BLaER1 (cell line): ENCODE data around the gene NOL4L.

Experiments used
- H3K27ac ChIP-seq: shearing (Covaris generic); formaldehyde crosslinking; 2 replicates; pipeline ENCODE4 v1.8.1; 2022
- H3K27me3 ChIP-seq: shearing (Covaris generic); formaldehyde crosslinking; 2 replicates; pipeline ENCODE4 v1.8.1; 2022
- H3K36me3 ChIP-seq: shearing (Covaris generic); formaldehyde crosslinking; 2 replicates; pipeline ENCODE4 v1.8.1; 2022
- H3K4me1 ChIP-seq: shearing (Covaris generic); formaldehyde crosslinking; 2 replicates; pipeline ENCODE4 v1.8.1; 2022
- H3K4me2 ChIP-seq: shearing (Covaris generic); formaldehyde crosslinking; 2 replicates; pipeline ENCODE4 v1.8.1; 2022
- H3K4me3 ChIP-seq: shearing (Covaris generic); formaldehyde crosslinking; 2 replicates; pipeline ENCODE4 v1.8.1; 2022
- H3K9ac ChIP-seq: shearing (Covaris generic); formaldehyde crosslinking; 2 replicates; pipeline ENCODE4 v1.8.1; 2022
- H3K9me3 ChIP-seq: shearing (Covaris generic); formaldehyde crosslinking; 2 replicates; pipeline ENCODE4 v1.8.1; 2022
- H4K20me1 ChIP-seq: shearing (Covaris generic); formaldehyde crosslinking; 2 replicates; pipeline ENCODE4 v1.8.1; 2022
- Cebpa-rat ChIP-seq: shearing (Covaris generic); IDR thresholded peaks from 2 replicates; pipeline ENCODE4 v1.8.1; 2022

Gene NOL4L

GRCh38 chr20:32482442-32483261, 102.5 kb downstream of the NOL4L start:
- Histone ChIP-seq H3K9me3 (no peaks in the 10 kb centered on the region), H3K36me3 (0 out of 2 replicates have a peak, but pooled peaks cover 26% of the 10 kb centered on the region), H3K27ac (peak overlapping the region; percentile 82), H3K4me3 (peak overlapping the region; percentile 76), H3K4me2 (peak overlapping the region; percentile 99), H4K20me1 (peaks cover 52% of the 10 kb centered on the region), H3K9ac (peak overlapping the region; percentile 82), H3K4me1 (peaks cover 64% of the 10 kb centered on the region), H3K27me3 (no peaks in the 10 kb centered on the region)
- TF ChIP-seq Cebpa-rat: no peak

GRCh38 chr20:32482143-32482441, 103.0 kb downstream of the NOL4L start:
- H3K9ac ChIP-seq: peak overlapping the region; percentile 82
- H4K20me1 ChIP-seq: peaks cover 58% of the 10 kb centered on the region

GRCh38 chr20:32481311-32482142, 103.6 kb downstream of the NOL4L start:
- TF ChIP-seq Cebpa-rat: no peak
- no peak overlapping the region; the same call in 1 of the 2 replicates for H3K27ac ChIP-seq
- H3K4me1 ChIP-seq: peaks cover 73% of the 10 kb centered on the region
- 0 out of 2 replicates have a peak, but pooled peaks cover 21% of the 10 kb centered on the region for H3K36me3 ChIP-seq
- no peaks in the 10 kb centered on the region for H3K9me3 ChIP-seq
- H3K27me3 ChIP-seq: no peaks in the 10 kb centered on the region
- peak overlapping the region; percentile 99 for H3K4me2 ChIP-seq
- peak overlapping the region; percentile 82 for H3K9ac ChIP-seq
- peaks cover 63% of the 10 kb centered on the region for H4K20me1 ChIP-seq
- H3K4me3 ChIP-seq: peak overlapping the region; percentile 76

More at GRCh38 chr20:32482143-32482441, 103.0 kb downstream of the NOL4L start:
- Histone ChIP-seq H3K4me2 (peak overlapping the region; percentile 99), H3K4me3 (peak overlapping the region; percentile 76), H3K27me3 (no peaks in the 10 kb centered on the region), H3K36me3 (0 out of 2 replicates have a peak, but pooled peaks cover 26% of the 10 kb centered on the region), H3K27ac (peak overlapping the region; percentile 82), H3K4me1 (peaks cover 69% of the 10 kb centered on the region), H3K9me3 (no peaks in the 10 kb centered on the region)
- TF ChIP-seq Cebpa-rat: no peak

GRCh38 chr20:32480371-32481241, 104.5 kb downstream of the NOL4L start:
- Histone ChIP-seq H3K4me3 (no peak overlapping the region), H3K36me3 (0 out of 2 replicates have a peak, but pooled peaks cover 21% of the 10 kb centered on the region), H3K4me1 (peaks cover 73% of the 10 kb centered on the region), H4K20me1 (peaks cover 72% of the 10 kb centered on the region), H3K9me3 (no peaks in the 10 kb centered on the region), H3K27ac (peak overlapping the region; percentile 8; the same call in 1 of the 2 replicates), H3K4me2 (peak overlapping the region; percentile 99), H3K9ac (peak overlapping the region; percentile 53), H3K27me3 (no peaks in the 10 kb centered on the region)
- TF ChIP-seq Cebpa-rat: no peak

- H3K4me1 ChIP-seq: peaks cover 77% of the 10 kb centered on the region
- peaks cover 81% of the 10 kb centered on the region for H4K20me1 ChIP-seq
- H3K27me3 ChIP-seq: no peaks in the 10 kb centered on the region
- 0 out of 2 replicates have a peak overlapping the region, but pooled peaks have one; percentile 53 for H3K9ac ChIP-seq
- no peak for TF ChIP-seq Cebpa-rat
- H3K4me3 ChIP-seq: no peak overlapping the region
- 0 out of 2 replicates have a peak, but pooled peaks cover 21% of the 10 kb centered on the region for H3K36me3 ChIP-seq
- H3K4me2 ChIP-seq: peak overlapping the region; percentile 99
- no peaks in the 10 kb centered on the region for H3K9me3 ChIP-seq
- no peak overlapping the region for H3K27ac ChIP-seq
Observed at GRCh38 chr20:32479697-32480171, 105.4 kb downstream of the NOL4L start.

GRCh38 chr20:32479012-32479411, 106.1 kb downstream of the NOL4L start:
- no peak overlapping the region for H3K9ac ChIP-seq
- H3K27ac ChIP-seq: 0 out of 2 replicates have a peak overlapping the region, but pooled peaks have one; percentile 31
- no peak for TF ChIP-seq Cebpa-rat
- H3K4me2 ChIP-seq: peak overlapping the region; percentile 99
- H3K4me3 ChIP-seq: no peak overlapping the region
- peaks cover 84% of the 10 kb centered on the region for H3K4me1 ChIP-seq
- peaks cover 88% of the 10 kb centered on the region for H4K20me1 ChIP-seq
- no peaks in the 10 kb centered on the region for H3K9me3 ChIP-seq
- no peaks in the 10 kb centered on the region for H3K27me3 ChIP-seq
- peaks cover 27% of the 10 kb centered on the region for H3K36me3 ChIP-seq

GRCh38 chr20:32478576-32478975, 106.6 kb downstream of the NOL4L start:
- Histone ChIP-seq H3K4me2 (peak overlapping the region; percentile 99), H3K36me3 (peaks cover 31% of the 10 kb centered on the region), H3K27ac (peak overlapping the region; percentile 31; the same call in 1 of the 2 replicates), H3K4me3 (no peak overlapping the region), H3K9ac (no peak overlapping the region), H3K9me3 (no peaks in the 10 kb centered on the region), H4K20me1 (peaks cover 93% of the 10 kb centered on the region), H3K4me1 (peaks cover 89% of the 10 kb centered on the region), H3K27me3 (no peaks in the 10 kb centered on the region)
- TF ChIP-seq Cebpa-rat: no peak

GRCh38 chr20:32477594-32478512, 107.3 kb downstream of the NOL4L start:
- no peak for TF ChIP-seq Cebpa-rat
- H3K9me3 ChIP-seq: no peaks in the 10 kb centered on the region
- H3K27ac ChIP-seq: peak overlapping the region; percentile 79
- H4K20me1 ChIP-seq: peaks cover 100% of the 10 kb centered on the region
- no peaks in the 10 kb centered on the region for H3K27me3 ChIP-seq
- H3K4me1 ChIP-seq: peaks cover 94% of the 10 kb centered on the region
- H3K4me3 ChIP-seq: no peak overlapping the region
- H3K36me3 ChIP-seq: peaks cover 39% of the 10 kb centered on the region
- H3K4me2 ChIP-seq: peak overlapping the region; percentile 99
- 0 out of 2 replicates have a peak overlapping the region, but pooled peaks have one; percentile 77 for H3K9ac ChIP-seq
